Effector memory CD8-positive, alpha-beta T cell (primary cell): ENCODE results near the gene PWWP2B.

Experiments used
- ATAC-seq: fragments of 150-1000 bp; cut with Tn5 transposase; replicated peaks from 2 replicates; pipeline ENCODE4 v1.10.0; 2021; ENCODE audit warnings: mild to moderate bottlenecking, moderate library complexity
- DNase-seq, 3 experiments: peaks; one replicate each; pipeline ENCODE4 v3.0.0; 2021
- H3K27ac Mint-ChIP-seq, 2 donors: one replicate each; pipeline ENCODE4 v1.8.0; 2022; ENCODE audit warnings: mild to moderate bottlenecking in 2 of 2, mixed read lengths in 2 of 2, moderate library complexity in 2 of 2
- H3K27me3 Mint-ChIP-seq, 2 donors: one replicate each; pipeline ENCODE4 v1.8.0; 2022; ENCODE audit warnings: mixed read lengths in 2 of 2
- H3K36me3 Mint-ChIP-seq: one replicate; pipeline ENCODE4 v1.8.0; 2022; ENCODE audit warnings: mild to moderate bottlenecking, moderate library complexity, mixed read lengths; ENCODE audit not compliant: insufficient read depth
- H3K4me1 Mint-ChIP-seq, 2 donors: one replicate each; pipeline ENCODE4 v1.8.0; 2022; ENCODE audit warnings: low read depth in 2 of 2, mixed read lengths in 2 of 2
- H3K4me3 Mint-ChIP-seq, 2 donors: one replicate each; pipeline ENCODE4 v1.8.0; 2022; ENCODE audit warnings: mild to moderate bottlenecking in 2 of 2, mixed read lengths in 2 of 2, moderate library complexity in 2 of 2
- H3K9me3 Mint-ChIP-seq, 2 donors: one replicate each; pipeline ENCODE4 v1.8.0; 2022; ENCODE audit warnings: mixed read lengths in 2 of 2

The PWWP2B gene

DNA sequence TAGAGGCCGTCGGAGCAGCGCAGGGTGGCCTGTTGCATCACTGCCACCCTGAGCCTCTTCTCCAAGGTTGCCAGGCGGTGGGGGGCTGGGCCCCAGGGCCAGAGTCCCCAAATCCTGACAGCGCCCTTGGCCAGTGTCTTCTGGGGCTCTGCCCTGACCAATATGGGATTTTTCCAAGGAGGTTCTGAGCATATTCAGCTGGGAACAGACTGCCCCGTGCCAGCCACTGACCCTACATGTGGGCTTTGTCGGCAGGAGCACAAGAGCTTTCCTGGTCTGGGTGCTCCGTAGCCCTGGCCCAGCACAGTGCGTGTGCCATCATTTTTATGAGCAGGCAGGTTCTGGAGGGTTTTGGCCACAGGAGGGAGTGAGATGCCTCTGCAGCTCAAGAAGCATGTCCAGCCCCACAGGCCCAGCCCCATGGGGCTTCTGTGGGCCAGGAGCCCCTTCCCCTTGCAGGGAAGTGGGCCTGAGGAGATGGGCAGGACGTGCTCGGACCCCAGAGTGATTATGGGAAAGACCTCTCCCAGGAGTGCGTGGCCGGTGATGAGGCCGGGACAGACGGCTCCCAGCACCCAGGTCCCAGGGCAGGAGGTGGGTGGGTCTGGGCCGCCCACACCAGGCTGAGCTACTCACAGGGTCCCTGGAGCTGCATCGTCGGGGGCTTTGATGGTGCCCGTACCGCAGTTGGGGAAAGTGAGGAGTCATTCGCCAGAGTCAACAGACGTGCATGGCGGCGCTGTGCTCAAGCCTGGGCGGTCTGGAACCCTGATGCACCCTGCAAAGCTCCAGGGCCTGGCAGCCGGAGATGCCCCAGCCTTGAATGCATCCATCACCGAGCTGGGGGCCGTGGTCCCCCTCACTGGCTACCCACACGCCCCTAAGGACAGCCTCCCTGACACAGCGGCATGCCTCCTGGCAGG, 66.6 kb downstream of the PWWP2B start:
- no peaks in the 10 kb centered on the region for H3K36me3 Mint-ChIP-seq
- ATAC-seq (no peak), DNase-seq (no peak)
- no peak overlapping the region for H3K4me3 Mint-ChIP-seq
- H3K27me3 Mint-ChIP-seq: peaks cover 0 to 8% of the 10 kb centered on the region in 2 donors
- H3K4me1 Mint-ChIP-seq: peaks cover 0 to 4% of the 10 kb centered on the region in 2 donors
- H3K27ac Mint-ChIP-seq: no peak overlapping the region
- H3K9me3 Mint-ChIP-seq: no peaks in the 10 kb centered on the region

DNA sequence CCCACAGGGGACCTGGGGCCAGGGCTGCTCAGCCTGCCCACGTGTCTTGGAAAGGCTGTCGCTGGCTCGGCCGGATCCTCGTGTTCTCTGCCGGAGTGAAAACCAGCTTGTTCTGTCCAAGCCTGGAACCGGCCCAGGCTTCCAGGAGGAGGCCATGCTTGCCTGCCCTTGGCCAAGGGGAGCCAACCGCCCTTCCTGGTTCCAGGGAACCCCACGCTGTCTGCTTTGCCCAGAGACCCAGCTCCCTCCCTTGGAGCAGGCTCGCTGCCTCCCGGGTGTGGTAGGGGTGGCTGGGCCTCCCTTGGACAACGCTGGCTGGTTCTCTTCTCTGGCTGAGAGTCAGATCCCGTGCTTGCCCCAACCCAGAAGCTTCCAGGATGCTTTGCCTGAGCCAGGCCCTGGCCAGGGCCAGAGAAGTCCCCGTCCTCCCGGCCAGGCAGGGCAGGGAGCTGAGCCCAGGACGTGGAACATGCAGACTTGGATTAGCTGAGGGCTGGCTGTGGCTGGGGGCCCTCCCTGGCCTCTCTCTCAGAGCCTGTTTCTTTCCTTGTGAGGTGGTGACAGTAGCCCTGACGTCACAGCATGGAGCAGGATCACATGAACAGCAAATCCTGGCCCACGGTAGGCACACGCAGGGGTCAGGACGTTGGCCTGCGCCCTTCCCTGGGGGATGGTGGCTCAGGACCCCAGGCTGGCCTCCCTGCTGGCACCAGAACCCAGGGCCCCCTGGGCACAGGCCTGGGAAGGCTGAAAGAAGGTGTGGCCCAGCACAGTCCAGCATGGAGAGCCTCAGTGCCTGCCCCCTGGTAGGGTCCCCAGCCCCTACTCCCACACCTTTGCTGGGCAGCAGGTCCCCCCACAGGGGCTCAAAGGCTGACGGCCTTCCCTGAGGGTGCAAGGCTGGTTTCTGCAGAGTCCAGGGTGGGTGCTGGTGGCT, 67.5 kb downstream of the PWWP2B start:
- H3K27ac Mint-ChIP-seq: no peak overlapping the region
- no peaks in the 10 kb centered on the region for H3K36me3 Mint-ChIP-seq
- no peak for DNase-seq
- H3K4me3 Mint-ChIP-seq: no peak overlapping the region
- no peaks in the 10 kb centered on the region for H3K4me1 Mint-ChIP-seq
- ATAC-seq: no peak
- H3K27me3 Mint-ChIP-seq: peaks cover 0 to 12% of the 10 kb centered on the region in 2 donors
- no peaks in the 10 kb centered on the region for H3K9me3 Mint-ChIP-seq

DNA sequence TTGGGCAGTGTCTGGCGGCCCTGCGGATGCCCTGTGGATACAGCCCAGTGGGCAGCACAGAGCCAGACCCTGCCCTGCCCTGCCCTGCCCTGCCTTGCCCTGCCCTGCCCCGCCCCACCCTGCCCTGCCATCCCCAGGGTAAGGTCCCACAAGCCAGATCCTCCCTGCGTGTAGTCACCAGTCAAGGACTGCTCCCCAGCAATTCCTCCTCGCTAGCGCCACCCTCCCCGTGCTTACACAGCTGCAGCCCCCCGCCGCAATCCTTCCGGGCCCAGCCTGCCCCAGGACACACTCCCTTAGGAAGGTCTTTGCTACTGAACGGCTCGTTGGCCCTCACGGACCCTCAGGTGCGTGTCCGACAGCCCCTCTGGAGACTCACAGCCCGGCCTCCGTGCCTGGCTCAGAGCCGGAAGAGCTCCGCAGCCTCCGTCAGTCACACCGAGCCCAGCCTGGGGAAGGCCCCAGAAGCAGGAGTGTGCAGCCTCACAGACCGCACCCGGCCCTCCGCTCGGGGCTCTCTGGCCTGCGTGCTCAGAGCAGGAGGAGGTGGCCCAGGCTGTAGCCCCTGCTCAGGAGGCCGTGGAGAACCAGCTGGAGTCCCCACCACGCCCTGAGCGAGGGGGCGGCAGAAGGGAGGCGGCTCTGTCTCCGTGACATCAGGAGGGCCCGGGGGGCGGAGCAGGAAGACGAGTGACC, 68.3 kb downstream of the PWWP2B start:
- H3K9me3 Mint-ChIP-seq: no peaks in the 10 kb centered on the region
- H3K4me1 Mint-ChIP-seq: no peaks in the 10 kb centered on the region
- peaks cover 0 to 18% of the 10 kb centered on the region in 2 donors for H3K27me3 Mint-ChIP-seq
- no peaks in the 10 kb centered on the region for H3K36me3 Mint-ChIP-seq
- H3K4me3 Mint-ChIP-seq: no peak overlapping the region
- ATAC-seq: no peak
- no peak for DNase-seq
- no peak overlapping the region for H3K27ac Mint-ChIP-seq

DNA sequence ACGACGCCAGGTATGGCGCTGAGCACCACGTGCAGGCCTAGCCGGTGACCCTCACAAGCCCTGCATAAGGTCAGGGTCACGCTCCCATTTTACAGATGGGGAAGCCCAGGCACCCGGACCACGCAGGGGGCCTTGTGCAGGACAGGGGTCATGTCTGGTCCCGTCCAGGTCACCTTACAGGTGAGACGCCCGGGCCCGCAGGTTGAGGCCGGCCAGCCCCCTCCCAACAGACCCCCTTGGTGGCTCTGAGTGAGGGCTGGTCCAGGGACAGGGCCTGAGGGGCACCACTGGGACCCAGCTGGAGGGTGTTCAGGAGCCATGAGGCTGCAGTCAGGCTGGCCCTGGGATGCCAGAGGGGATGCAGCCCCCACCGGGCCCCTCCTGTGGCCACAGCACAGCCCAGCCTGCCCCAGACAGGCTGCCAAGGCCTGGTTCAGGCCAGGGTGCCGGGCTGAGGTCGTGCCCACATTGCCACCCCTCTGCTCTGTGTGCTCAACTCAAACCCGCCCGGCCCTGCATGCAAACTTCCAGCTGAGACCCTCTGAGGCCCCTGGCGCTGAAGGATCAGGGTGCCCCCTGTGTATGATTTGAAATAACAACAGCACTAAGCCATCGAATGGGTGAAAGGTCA, 69.0 kb downstream of the PWWP2B start:
- ATAC-seq: no peak
- DNase-seq: no peak
- no peaks in the 10 kb centered on the region for H3K9me3 Mint-ChIP-seq
- H3K4me3 Mint-ChIP-seq: no peak overlapping the region
- no peaks in the 10 kb centered on the region for H3K36me3 Mint-ChIP-seq
- H3K27ac Mint-ChIP-seq: no peak overlapping the region
- no peaks in the 10 kb centered on the region for H3K4me1 Mint-ChIP-seq
- H3K27me3 Mint-ChIP-seq: peaks cover 6 to 25% of the 10 kb centered on the region in 2 donors

DNA sequence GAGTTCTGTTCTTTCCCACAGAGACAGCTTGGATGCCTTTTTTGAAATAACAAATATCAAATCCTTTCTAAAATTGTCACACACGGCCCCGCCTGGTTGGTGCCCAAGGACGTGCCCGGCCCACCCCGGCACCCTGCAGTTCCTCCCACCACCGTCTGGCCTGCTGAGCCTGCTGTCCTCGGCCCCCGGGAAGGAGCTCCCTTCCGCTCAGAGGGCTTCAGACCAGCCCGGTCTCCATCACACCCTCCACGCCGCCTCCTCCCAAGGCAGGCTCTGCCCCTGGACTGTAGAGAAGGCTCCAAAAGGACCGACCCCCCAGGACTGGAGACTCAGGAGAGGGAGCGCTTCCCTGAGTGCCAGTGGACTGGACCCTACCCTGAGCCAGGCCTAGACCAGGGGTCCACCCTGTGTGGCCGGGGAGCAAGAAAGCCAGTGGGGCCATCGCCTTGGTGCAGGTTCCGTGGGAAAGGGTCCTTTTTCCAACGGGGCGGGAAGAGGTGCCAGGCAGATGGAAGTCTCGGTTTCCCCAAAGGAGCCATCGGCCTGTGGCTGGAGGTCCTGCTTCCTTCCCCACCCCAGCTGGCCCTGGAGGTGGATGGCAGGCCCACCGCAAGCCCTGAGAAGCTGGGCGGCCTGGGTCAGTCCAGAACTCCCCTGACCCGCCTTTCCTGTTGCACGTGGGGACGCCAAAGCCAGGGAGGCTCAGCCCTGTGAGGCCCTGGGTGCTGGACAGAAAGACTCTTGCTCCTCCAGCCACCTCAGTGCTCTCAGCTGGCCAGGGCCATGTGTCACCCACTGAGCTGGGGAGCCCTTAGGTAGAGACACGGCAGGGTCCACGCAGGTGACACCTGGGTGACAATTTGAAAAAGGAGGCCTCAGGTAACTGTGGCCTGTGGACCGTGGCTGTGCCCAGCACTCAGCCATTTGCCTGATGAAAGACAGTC, 69.8 kb downstream of the PWWP2B start:
- Mint-ChIP-seq H3K36me3 (no peaks in the 10 kb centered on the region), H3K4me3 (no peak overlapping the region), H3K4me1 (no peaks in the 10 kb centered on the region), H3K9me3 (no peaks in the 10 kb centered on the region), H3K27ac (no peak overlapping the region), H3K27me3 (peaks cover 6 to 27% of the 10 kb centered on the region in 2 donors)
- ATAC-seq (no peak), DNase-seq (no peak)
